Natural killer cell treated with Interleukin-12 subunit alpha and Interleukin-12 subunit beta and Interleukin-15 and Interleukin-18, amount 100 ng/mL, for 72 hours (primary cell): ENCODE data around the gene AZGP1. TPM values are rescaled to one million over a fixed set of nuclear protein-coding genes. Genes with fewer than 3 reads are reported as not detected.
"Not testable (repeated sequence)": the region's sequence is repeated elsewhere in the genome, so short reads cannot be mapped to it uniquely, and the experiment has no call there.

Source experiments
- ATAC-seq, 2 donors: fragments of 150-1000 bp; cut with Tn5 transposase in 1 of 2; sonication (Bioruptor Pico), chemical (Tn5 transposase) in 1 of 2; 2 replicates each; pipeline ENCODE4 v1.10.0; 2021
- DNase-seq: peaks from one replicate; pipeline ENCODE4 v3.0.0; 2022; ENCODE audit warnings: low spot score
- H3K27ac Mint-ChIP-seq, 2 donors: 1 replicate in 1 of 2; 2 replicates in 1 of 2; pipeline ENCODE4 v1.8.0; 2022; ENCODE audit warnings: mixed read lengths in 2 of 2, mild to moderate bottlenecking in 1 of 2, moderate library complexity in 1 of 2
- H3K27me3 Mint-ChIP-seq, 2 donors: 1 replicate in 1 of 2; 2 replicates in 1 of 2; pipeline ENCODE4 v1.8.0; 2022; ENCODE audit warnings: mixed read lengths in 2 of 2
- H3K36me3 Mint-ChIP-seq: one replicate; pipeline ENCODE4 v1.8.0; 2022; ENCODE audit warnings: mixed read lengths
- H3K4me1 Mint-ChIP-seq, 2 donors: 1 replicate in 1 of 2; 2 replicates in 1 of 2; pipeline ENCODE4 v1.8.0; 2022; ENCODE audit warnings: low read depth in 2 of 2, mixed read lengths in 2 of 2, mild to moderate bottlenecking in 1 of 2
- H3K4me3 Mint-ChIP-seq: one replicate; pipeline ENCODE4 v1.8.0; 2022; ENCODE audit warnings: mixed read lengths
- H3K9me3 Mint-ChIP-seq: 2 replicates; pipeline ENCODE4 v1.8.0; 2022; ENCODE audit warnings: mixed read lengths
- total RNA-seq, 2 donors: library from RNA; stranded (reverse); gene quantifications; one replicate each; pipeline ENCODE4 v1.2.3, GENCODE V29; 2022

Gene AZGP1
- total RNA-seq, 2 donors from 2014 or later = not detected

DNA sequence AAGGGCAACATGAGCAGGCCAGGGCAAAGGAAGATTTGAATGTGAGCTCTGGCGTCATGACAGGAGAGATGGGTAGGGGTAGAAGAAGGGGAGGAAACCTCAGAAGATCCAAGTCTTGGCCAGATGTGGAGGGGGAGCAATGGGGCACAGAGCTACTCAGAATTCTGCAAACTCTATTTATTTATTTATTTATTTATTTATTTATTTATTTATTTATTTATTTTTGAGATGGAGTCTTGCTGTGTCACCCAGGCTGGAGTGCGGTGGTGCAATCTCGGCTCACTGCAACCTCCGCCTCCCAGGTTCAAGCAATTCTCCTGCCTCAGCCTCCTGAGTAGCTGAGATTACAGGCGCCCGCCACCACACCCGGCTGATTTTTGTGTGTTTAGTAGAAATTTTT is 21.2 kb downstream of the AZGP1 start:
- not testable (repeated sequence) for H3K4me3 Mint-ChIP-seq

GRCh38 chr7:99953649-99954048 is 22.2 kb downstream of the AZGP1 start:
- Mint-ChIP-seq H3K4me1 (peaks cover 3 to 4% of the 10 kb centered on the region in 2 donors), H3K27ac (peak overlapping the region in 1 of 2 donors; percentile 47), H3K4me3 (no peak overlapping the region), H3K36me3 (no peaks in the 10 kb centered on the region), H3K27me3 (peaks cover 29 to 32% of the 10 kb centered on the region in 2 donors), H3K9me3 (peaks cover 3% of the 10 kb centered on the region)
- DNase-seq = no peak
- peak; percentile 86 to 89 for ATAC-seq

More for the DNA sequence above, 21.2 kb downstream of the AZGP1 start:
- not testable (repeated sequence) for H3K9me3 Mint-ChIP-seq, H3K4me1 Mint-ChIP-seq, DNase-seq, H3K36me3 Mint-ChIP-seq, ATAC-seq
- Mint-ChIP-seq H3K27me3 (peaks cover 32 to 34% of the 10 kb centered on the region in 2 donors), H3K27ac (peak overlapping the region in 1 of 2 donors; percentile 47)

GRCh38 chr7:99952649-99953048 is 23.2 kb downstream of the AZGP1 start:
- H3K27ac Mint-ChIP-seq, H3K9me3 Mint-ChIP-seq, DNase-seq, H3K36me3 Mint-ChIP-seq, H3K4me3 Mint-ChIP-seq, H3K4me1 Mint-ChIP-seq, ATAC-seq: not testable (repeated sequence)
- H3K27me3 Mint-ChIP-seq = peaks cover 34 to 36% of the 10 kb centered on the region in 2 donors

DNA sequence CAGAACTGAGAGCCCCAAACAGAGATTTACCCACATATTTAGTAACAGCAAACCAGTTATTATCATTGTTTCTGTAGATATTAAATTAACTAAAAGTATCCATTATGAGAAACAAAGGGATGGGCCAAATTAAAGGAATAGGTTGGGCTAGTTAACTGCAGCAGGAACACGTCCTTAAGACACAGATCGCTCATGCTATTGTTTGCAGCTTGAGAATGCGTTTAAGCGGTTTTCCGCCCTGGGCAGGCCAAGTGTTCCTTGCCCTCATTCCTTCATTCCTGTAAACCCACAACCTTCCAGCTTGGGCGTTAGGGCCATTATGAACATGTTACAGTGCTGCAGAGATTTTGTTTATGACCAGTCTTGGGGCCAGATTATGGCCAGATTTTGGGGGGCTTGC is 25.0 kb downstream of the AZGP1 start:
- H3K4me3 Mint-ChIP-seq, DNase-seq: not testable (repeated sequence)

GRCh38 chr7:99949645-99950228 is 26.1 kb downstream of the AZGP1 start:
- no peak for DNase-seq
- H3K27ac Mint-ChIP-seq = no peak overlapping the region
- H3K4me1 Mint-ChIP-seq = peaks cover 3 to 4% of the 10 kb centered on the region in 2 donors
- H3K27me3 Mint-ChIP-seq = peaks cover 27 to 28% of the 10 kb centered on the region in 2 donors
- ATAC-seq = no peak
- no peak overlapping the region for H3K4me3 Mint-ChIP-seq
- H3K9me3 Mint-ChIP-seq = peaks cover 3% of the 10 kb centered on the region
- H3K36me3 Mint-ChIP-seq = no peaks in the 10 kb centered on the region

More for the DNA sequence above, 25.0 kb downstream of the AZGP1 start:
- not testable (repeated sequence) for H3K4me1 Mint-ChIP-seq, H3K9me3 Mint-ChIP-seq, H3K27ac Mint-ChIP-seq, ATAC-seq, H3K36me3 Mint-ChIP-seq
- H3K27me3 Mint-ChIP-seq = peaks cover 33 to 35% of the 10 kb centered on the region in 2 donors

- Mint-ChIP-seq H3K4me1 (peaks cover 4 to 6% of the 10 kb centered on the region in 2 donors), H3K27me3 (peaks cover 26 to 37% of the 10 kb centered on the region in 2 donors), H3K27ac (no peak overlapping the region), H3K4me3 (no peak overlapping the region), H3K9me3 (peaks cover 3% of the 10 kb centered on the region), H3K36me3 (no peaks in the 10 kb centered on the region)
- ATAC-seq (no peak), DNase-seq (no peak)
Observed at GRCh38 chr7:99947608-99948007, 28.2 kb downstream of the AZGP1 start.

DNA sequence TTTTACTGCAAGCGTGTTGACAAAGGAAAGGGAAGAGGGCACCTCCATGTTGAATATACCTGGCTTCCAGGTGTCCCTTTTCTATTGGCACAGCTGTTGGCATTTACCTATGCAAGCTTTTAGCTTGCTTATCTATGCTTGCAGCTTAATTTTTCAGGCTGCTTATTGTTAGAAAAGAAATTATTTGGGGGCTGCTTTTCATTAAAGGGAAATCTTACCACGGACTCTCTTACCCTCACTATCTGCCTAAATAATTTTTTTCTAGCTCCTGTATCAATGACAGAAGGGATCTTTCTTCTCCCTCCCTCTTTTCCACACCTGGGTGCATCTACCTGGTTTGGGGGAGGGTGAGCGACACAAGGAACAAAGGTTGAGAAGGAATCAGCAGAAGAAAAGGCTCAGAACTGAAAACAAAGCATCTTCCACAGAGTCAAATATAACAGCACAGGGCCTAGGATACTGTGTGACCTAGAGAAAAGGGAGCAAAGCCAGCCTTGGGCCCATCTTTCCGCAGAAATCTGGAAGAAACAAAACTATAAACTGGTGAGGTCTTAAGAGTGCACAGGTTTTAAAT is 31.2 kb downstream of the AZGP1 start:
- peaks cover under 1% of the 10 kb centered on the region for H3K9me3 Mint-ChIP-seq
- peaks cover 4 to 6% of the 10 kb centered on the region in 2 donors for H3K4me1 Mint-ChIP-seq
- H3K27me3 Mint-ChIP-seq = peaks cover 27 to 56% of the 10 kb centered on the region in 2 donors
- no peak overlapping the region for H3K4me3 Mint-ChIP-seq
- ATAC-seq (no peak), DNase-seq (no peak)
- H3K27ac Mint-ChIP-seq = no peak overlapping the region
- no peaks in the 10 kb centered on the region for H3K36me3 Mint-ChIP-seq

GRCh38 chr7:99943641-99944496 is 32.0 kb downstream of the AZGP1 start:
- H3K36me3 Mint-ChIP-seq = peaks cover 7% of the 10 kb centered on the region
- DNase-seq (no peak), ATAC-seq (no peak)
- H3K27me3 Mint-ChIP-seq = peaks cover 29 to 56% of the 10 kb centered on the region in 2 donors
- H3K27ac Mint-ChIP-seq = no peak overlapping the region
- no peak overlapping the region for H3K4me3 Mint-ChIP-seq
- peaks cover 4 to 6% of the 10 kb centered on the region in 2 donors for H3K4me1 Mint-ChIP-seq
- H3K9me3 Mint-ChIP-seq = no peaks in the 10 kb centered on the region

DNA sequence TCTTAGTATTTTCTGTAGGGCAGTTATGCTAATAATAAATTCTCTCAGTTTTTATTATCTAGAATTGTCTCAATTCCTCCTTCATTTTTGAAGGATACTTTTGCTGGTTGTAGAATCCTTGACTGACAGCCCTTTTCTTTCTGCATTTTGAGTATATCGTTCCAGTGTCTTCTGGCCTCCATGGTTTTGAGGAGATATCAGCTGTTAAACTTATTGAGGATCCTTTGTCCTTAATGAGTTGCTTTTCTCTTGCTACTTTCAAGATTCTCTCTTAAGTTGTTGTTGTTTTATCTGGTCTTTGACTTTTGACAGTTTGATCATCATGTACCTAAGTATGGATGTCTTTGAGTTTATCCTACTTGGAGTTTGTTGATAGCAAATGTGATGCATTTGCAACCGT is 37.5 kb downstream of the AZGP1 start:
- Mint-ChIP-seq H3K36me3 (peaks cover 14% of the 10 kb centered on the region), H3K4me3 (no peak overlapping the region), H3K27me3 (peaks cover 48 to 62% of the 10 kb centered on the region in 2 donors), H3K9me3 (peaks cover 7% of the 10 kb centered on the region), H3K27ac (no peak overlapping the region), H3K4me1 (no peaks in the 10 kb centered on the region)
- DNase-seq = no peak
- no peak for ATAC-seq

GRCh38 chr7:99935009-99935408 is 40.8 kb downstream of the AZGP1 start:
- peaks cover 14% of the 10 kb centered on the region for H3K36me3 Mint-ChIP-seq
- DNase-seq, H3K9me3 Mint-ChIP-seq, H3K4me3 Mint-ChIP-seq, ATAC-seq, H3K27ac Mint-ChIP-seq, H3K4me1 Mint-ChIP-seq: not testable (repeated sequence)
- H3K27me3 Mint-ChIP-seq = peaks cover 42 to 54% of the 10 kb centered on the region in 2 donors

DNA sequence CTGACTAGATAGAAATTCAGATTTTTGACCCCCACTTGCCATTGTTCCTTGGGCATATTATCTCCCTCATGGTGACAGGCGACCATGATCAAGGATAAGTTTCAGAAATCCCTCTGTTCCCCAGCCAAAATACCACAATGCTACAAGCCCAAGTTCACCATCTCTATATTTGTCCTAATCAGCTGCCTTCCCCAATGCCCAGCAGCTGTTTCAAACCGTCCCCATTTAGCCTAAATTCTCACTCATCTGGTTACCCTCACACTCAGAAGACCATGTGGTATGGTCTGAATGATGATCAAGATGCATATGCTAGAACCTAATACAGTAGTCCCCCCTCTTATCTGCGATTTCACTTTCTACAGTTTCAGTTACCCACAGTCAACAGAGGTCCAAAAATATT is 45.5 kb downstream of the AZGP1 start:
- Mint-ChIP-seq H3K27me3 (peaks cover 43 to 65% of the 10 kb centered on the region in 2 donors), H3K27ac (no peak overlapping the region), H3K9me3 (no peaks in the 10 kb centered on the region), H3K4me3 (no peak overlapping the region), H3K4me1 (peaks cover 0 to 8% of the 10 kb centered on the region in 2 donors), H3K36me3 (no peaks in the 10 kb centered on the region)
- ATAC-seq (no peak), DNase-seq (no peak)

DNA sequence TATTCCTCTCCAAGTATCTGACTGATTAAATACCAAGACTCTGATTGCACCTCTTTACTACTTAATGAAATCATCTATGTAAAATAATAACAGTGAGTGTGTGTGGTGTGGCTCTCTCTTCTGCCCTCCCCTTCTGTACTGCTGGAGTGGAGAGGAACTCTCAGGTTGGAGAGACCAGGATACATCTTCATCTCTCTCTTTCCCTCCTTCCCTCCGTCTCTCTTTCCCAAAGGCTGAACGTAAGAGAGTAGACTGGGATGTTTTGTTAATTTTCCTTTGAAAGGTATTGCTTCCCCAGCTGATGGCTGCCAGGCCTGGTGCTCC is 46.1 kb downstream of the AZGP1 start:
- Mint-ChIP-seq H3K36me3 (no peaks in the 10 kb centered on the region), H3K9me3 (no peaks in the 10 kb centered on the region), H3K4me3 (peak overlapping the region; percentile 9), H3K4me1 (peaks cover 0 to 8% of the 10 kb centered on the region in 2 donors), H3K27ac (no peak overlapping the region), H3K27me3 (peaks cover 43 to 59% of the 10 kb centered on the region in 2 donors)
- DNase-seq (no peak), ATAC-seq (peak in 1 of 2 donors; percentile 6)

DNA sequence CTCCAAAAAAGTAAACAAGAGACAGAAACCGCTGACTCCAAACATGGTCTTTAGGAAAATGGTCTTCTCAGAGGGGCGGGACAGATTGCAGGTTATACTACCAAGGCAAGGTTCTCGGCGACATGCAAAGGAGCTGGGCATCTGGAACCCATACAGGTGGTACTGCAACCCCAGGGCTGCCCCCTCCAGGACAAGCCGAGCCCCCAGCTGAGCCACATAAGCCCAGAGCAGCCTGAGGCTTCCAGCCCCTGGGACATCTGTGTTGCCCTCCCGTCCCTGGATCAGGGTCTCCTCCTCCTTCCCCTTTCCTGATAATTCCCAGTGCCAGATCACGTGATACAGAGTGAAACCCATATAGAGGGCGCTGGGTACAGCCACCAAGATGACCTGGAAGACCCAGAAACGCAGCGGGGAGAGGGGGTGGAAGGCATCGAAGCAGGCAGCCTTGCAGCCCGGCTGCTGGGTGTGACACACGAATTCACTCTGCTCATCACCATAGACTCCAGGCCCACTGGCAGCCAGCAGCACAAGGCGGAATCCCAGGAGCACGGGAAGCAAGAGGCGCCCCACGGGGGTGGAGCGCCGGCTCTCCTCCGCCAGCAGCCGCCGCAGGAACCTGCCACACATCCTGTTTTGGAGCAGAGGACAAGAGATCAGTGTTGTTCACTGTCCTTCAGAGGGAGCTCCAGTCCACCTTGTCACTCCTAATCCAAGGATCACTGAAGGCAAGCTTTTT is 46.7 kb downstream of the AZGP1 start, which contains the start of gene GJC3:
GJC3 (minus strand) TSS at position 627 of the 736 bp plus-strand sequence; CDS start at position 627, 0 bp downstream.
- peak within 1 kb of the TSS; percentile 9 for H3K4me3 Mint-ChIP-seq
- DNase-seq = no peak
- H3K27ac Mint-ChIP-seq = no peak within 1 kb of the TSS

More for the DNA sequence above, 46.7 kb downstream of the AZGP1 start, which contains the start of gene GJC3:
- Mint-ChIP-seq H3K36me3 (no peaks in the 10 kb centered on the region), H3K27me3 (peaks cover 43 to 53% of the 10 kb centered on the region in 2 donors), H3K4me1 (peaks cover 0 to 8% of the 10 kb centered on the region in 2 donors), H3K9me3 (no peaks in the 10 kb centered on the region)
- ATAC-seq = peak; percentile 70 to 72
